HepG2 (cell line): ENCODE data around the gene TMEM14B. TPM values are rescaled to one million over a fixed set of nuclear protein-coding genes. Genes with fewer than 3 reads are reported as not detected.
A peak's percentile ranks its signal among the peaks of the same experiment; 100 is the strongest.

Source experiments
- FOXA1 ChIP-seq, 2 experiments: fragments of 450-650 bp in 1 of 2; sonication (generic) in 1 of 2; formaldehyde crosslinking in 1 of 2; IDR thresholded peaks; 2 replicates each; pipeline versions ENCODE4 v1.4.0 to v1.6.1; 2016 to 2020; ENCODE audit warnings: missing genetic modification reagents in 1 of 2
- HMG20B ChIP-seq: conservative IDR thresholded peaks from 2 replicates; pipeline ENCODE4 v1.6.1; 2016; ENCODE audit warnings: missing genetic modification reagents, missing compliant biosample characterization
- NPAS2 ChIP-seq: sonication (generic); formaldehyde crosslinking; IDR thresholded peaks from 2 replicates; pipeline ENCODE4 v1.8.0; 2022; ENCODE audit warnings: mild to moderate bottlenecking, missing genetic modification reagents, borderline replicate concordance
- PHF21A ChIP-seq: sonication (generic); formaldehyde crosslinking; IDR thresholded peaks from 2 replicates; pipeline ENCODE4 v1.5.0; 2020; ENCODE audit warnings: mild to moderate bottlenecking, missing genetic modification reagents
- PRDM10 ChIP-seq: sonication (generic); formaldehyde crosslinking; IDR thresholded peaks from 2 replicates; pipeline ENCODE4 v1.4.0; 2020; ENCODE audit warnings: low read depth, missing genetic modification reagents
- RARG ChIP-seq: sonication (generic); formaldehyde crosslinking; IDR thresholded peaks from 2 replicates; pipeline ENCODE4 v1.4.0; 2020; ENCODE audit warnings: low read depth, mild to moderate bottlenecking, missing genetic modification reagents
- SRSF1 ChIP-seq: fragments of 200-400 bp; formaldehyde crosslinking; optimal IDR thresholded peaks from 2 replicates; pipeline ENCODE3; 2017; ENCODE audit warnings: mild to moderate bottlenecking, low read depth, low read length, moderate library complexity
- TCF7L2 ChIP-seq: IDR thresholded peaks from 2 replicates; pipeline ENCODE4 v1.6.1; 2011; ENCODE audit warnings: mild to moderate bottlenecking, low read depth, low read length, moderate library complexity
- TOPORS ChIP-seq: sonication (generic); formaldehyde crosslinking; IDR thresholded peaks from 2 replicates; pipeline ENCODE4 v1.8.0; 2023; ENCODE audit warnings: mild to moderate bottlenecking, missing genetic modification reagents
- ZFYVE20 ChIP-seq: sonication (generic); formaldehyde crosslinking; IDR thresholded peaks from 2 replicates; pipeline ENCODE4 v1.8.0; 2023; ENCODE audit warnings: low read depth, mild to moderate bottlenecking, moderate library complexity, missing genetic modification reagents, borderline replicate concordance
- ZNF343 ChIP-seq: sonication (generic); formaldehyde crosslinking; IDR thresholded peaks from 2 replicates; pipeline ENCODE4 v1.4.0; 2020; ENCODE audit warnings: mild to moderate bottlenecking, missing genetic modification reagents
- ZNF780A ChIP-seq: sonication (generic); formaldehyde crosslinking; IDR thresholded peaks from 2 replicates; pipeline ENCODE4 v1.8.0; 2022; ENCODE audit warnings: mild to moderate bottlenecking, missing genetic modification reagents, moderate library complexity
- polyA plus RNA-seq, 8 experiments: library from polyadenylated mRNA; depleted of rRNA in 3 of 8; stranded (reverse) in 7 of 8; unstranded in 1 of 8; fragments of >200 nt; fragmentation: Illumina TruSeq in 4 of 8; extraction: Trizol in 4 of 8; gene quantifications; 2 replicates each; pipeline versions ENCODE4 v1.2.1 to v1.2.3, GENCODE V29; 2011 to 2016; ENCODE audit warnings: low read depth in 4 of 8, missing spikeins in 1 of 8, mixed read lengths in 1 of 8; ENCODE audit not compliant: insufficient read depth in 1 of 8
- total RNA-seq, 5 experiments: library from RNA; depleted of rRNA; stranded (reverse); fragments of >200 nt; fragmentation: Illumina TruSeq; extraction: Trizol; gene quantifications; 2 replicates each; pipeline ENCODE4 v1.2.3, GENCODE V29; 2016; ENCODE audit warnings: low read depth in 1 of 5
- TF ChIP-seq, protein P1 (sequence below): sonication (generic); formaldehyde crosslinking; IDR thresholded peaks from 2 replicates; pipeline ENCODE4 v1.5.1; 2020; ENCODE audit warnings: mild to moderate bottlenecking, moderate library complexity, missing genetic modification reagents
- TF ChIP-seq, protein P2 (sequence below): sonication (generic); formaldehyde crosslinking; IDR thresholded peaks from 2 replicates; pipeline ENCODE4 v1.4.0; 2020; ENCODE audit warnings: mild to moderate bottlenecking, missing genetic modification reagents

TMEM14B gene
- total and polyA plus RNA-seq, 2 of the 13 experiments (the other 11 are each of a cell fraction or from before 2014, with no cell fraction given), result 133 to 200 TPM

GRCh38 chr6:10722820-10723566 is 24.6 kb upstream of the TMEM14B start, which contains the start of gene TMEM14C (continued):
- peak; percentile 97 for TF ChIP-seq ZNF343 (CRISPR knock-in tag)
- TF ChIP-seq PHF21A (CRISPR knock-in tag), result peak; percentile 90
- TF ChIP-seq RARG (CRISPR knock-in tag), result 0 out of 2 replicates have a peak, but pooled peaks have one; percentile 89
- TF ChIP-seq TOPORS, result no peak; the same call in 1 of the 2 replicates
- no peak for TF ChIP-seq TCF7L2
- peak; percentile 81; the same call in 1 of the 2 replicates for TF ChIP-seq ZNF780A
- TF ChIP-seq, protein P1, sequence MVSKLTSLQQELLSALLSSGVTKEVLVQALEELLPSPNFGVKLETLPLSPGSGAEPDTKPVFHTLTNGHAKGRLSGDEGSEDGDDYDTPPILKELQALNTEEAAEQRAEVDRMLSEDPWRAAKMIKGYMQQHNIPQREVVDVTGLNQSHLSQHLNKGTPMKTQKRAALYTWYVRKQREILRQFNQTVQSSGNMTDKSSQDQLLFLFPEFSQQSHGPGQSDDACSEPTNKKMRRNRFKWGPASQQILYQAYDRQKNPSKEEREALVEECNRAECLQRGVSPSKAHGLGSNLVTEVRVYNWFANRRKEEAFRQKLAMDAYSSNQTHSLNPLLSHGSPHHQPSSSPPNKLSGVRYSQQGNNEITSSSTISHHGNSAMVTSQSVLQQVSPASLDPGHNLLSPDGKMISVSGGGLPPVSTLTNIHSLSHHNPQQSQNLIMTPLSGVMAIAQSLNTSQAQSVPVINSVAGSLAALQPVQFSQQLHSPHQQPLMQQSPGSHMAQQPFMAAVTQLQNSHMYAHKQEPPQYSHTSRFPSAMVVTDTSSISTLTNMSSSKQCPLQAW (CRISPR knock-in tag), result peak; percentile 98
- no peak for TF ChIP-seq FOXA1 (IDR thresholded peaks at IDR 0.05)
- peak; percentile 59; the same call in 1 of the 2 replicates for TF ChIP-seq FOXA1 (CRISPR knock-in tag; IDR thresholded peaks at IDR 0.05)
- 0 out of 2 replicates have a peak, but pooled peaks have one; percentile 90 for TF ChIP-seq NPAS2 (CRISPR knock-in tag)
- no peak for TF ChIP-seq ZFYVE20
- TF ChIP-seq SRSF1, result peak; percentile 29
- no peak; the same call in 1 of the 2 replicates for TF ChIP-seq HMG20B (CRISPR knock-in tag)
- TF ChIP-seq, protein P2, sequence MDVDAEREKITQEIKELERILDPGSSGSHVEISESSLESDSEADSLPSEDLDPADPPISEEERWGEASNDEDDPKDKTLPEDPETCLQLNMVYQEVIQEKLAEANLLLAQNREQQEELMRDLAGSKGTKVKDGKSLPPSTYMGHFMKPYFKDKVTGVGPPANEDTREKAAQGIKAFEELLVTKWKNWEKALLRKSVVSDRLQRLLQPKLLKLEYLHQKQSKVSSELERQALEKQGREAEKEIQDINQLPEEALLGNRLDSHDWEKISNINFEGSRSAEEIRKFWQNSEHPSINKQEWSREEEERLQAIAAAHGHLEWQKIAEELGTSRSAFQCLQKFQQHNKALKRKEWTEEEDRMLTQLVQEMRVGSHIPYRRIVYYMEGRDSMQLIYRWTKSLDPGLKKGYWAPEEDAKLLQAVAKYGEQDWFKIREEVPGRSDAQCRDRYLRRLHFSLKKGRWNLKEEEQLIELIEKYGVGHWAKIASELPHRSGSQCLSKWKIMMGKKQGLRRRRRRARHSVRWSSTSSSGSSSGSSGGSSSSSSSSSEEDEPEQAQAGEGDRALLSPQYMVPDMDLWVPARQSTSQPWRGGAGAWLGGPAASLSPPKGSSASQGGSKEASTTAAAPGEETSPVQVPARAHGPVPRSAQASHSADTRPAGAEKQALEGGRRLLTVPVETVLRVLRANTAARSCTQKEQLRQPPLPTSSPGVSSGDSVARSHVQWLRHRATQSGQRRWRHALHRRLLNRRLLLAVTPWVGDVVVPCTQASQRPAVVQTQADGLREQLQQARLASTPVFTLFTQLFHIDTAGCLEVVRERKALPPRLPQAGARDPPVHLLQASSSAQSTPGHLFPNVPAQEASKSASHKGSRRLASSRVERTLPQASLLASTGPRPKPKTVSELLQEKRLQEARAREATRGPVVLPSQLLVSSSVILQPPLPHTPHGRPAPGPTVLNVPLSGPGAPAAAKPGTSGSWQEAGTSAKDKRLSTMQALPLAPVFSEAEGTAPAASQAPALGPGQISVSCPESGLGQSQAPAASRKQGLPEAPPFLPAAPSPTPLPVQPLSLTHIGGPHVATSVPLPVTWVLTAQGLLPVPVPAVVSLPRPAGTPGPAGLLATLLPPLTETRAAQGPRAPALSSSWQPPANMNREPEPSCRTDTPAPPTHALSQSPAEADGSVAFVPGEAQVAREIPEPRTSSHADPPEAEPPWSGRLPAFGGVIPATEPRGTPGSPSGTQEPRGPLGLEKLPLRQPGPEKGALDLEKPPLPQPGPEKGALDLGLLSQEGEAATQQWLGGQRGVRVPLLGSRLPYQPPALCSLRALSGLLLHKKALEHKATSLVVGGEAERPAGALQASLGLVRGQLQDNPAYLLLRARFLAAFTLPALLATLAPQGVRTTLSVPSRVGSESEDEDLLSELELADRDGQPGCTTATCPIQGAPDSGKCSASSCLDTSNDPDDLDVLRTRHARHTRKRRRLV (CRISPR knock-in tag), result peak; percentile 83
- peak; percentile 82 for TF ChIP-seq PRDM10 (CRISPR knock-in tag)
